ENCODE data around the gene IL4R.

GRCh38 chr16:27406511-27407128 is 92.8 kb downstream of the IL4R start:
- TF ChIP-seq POLR2A (IDR thresholded peaks at IDR 0.05), result no peak
- TF ChIP-seq, protein P1, sequence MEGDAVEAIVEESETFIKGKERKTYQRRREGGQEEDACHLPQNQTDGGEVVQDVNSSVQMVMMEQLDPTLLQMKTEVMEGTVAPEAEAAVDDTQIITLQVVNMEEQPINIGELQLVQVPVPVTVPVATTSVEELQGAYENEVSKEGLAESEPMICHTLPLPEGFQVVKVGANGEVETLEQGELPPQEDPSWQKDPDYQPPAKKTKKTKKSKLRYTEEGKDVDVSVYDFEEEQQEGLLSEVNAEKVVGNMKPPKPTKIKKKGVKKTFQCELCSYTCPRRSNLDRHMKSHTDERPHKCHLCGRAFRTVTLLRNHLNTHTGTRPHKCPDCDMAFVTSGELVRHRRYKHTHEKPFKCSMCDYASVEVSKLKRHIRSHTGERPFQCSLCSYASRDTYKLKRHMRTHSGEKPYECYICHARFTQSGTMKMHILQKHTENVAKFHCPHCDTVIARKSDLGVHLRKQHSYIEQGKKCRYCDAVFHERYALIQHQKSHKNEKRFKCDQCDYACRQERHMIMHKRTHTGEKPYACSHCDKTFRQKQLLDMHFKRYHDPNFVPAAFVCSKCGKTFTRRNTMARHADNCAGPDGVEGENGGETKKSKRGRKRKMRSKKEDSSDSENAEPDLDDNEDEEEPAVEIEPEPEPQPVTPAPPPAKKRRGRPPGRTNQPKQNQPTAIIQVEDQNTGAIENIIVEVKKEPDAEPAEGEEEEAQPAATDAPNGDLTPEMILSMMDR (IDR thresholded peaks at IDR 0.05), result no peak

All from right lobe of liver (tissue), 4 donors.